ENCODE measurements around the gene PLD3.
"Not testable (repeated sequence)": the region's sequence is repeated elsewhere in the genome, so short reads cannot be mapped to it uniquely, and the experiment has no call there.

The PLD3 gene

GRCh38 chr19:40333083-40333482, 15.4 kb upstream of the PLD3 start:
- not testable (repeated sequence) for DNase-seq

- no peak for DNase-seq
Measured at GRCh38 chr19:40335101-40335500, 13.4 kb upstream of the PLD3 start.

- DNase-seq: no peak
Measured at GRCh38 chr19:40335855-40336600, 12.5 kb upstream of the PLD3 start.

GRCh38 chr19:40336601-40336900, 11.9 kb upstream of the PLD3 start:
- no peak for DNase-seq

GRCh38 chr19:40337107-40337506, 11.4 kb upstream of the PLD3 start:
- DNase-seq: no peak

- DNase-seq: no peak
Measured at GRCh38 chr19:40337594-40337993, 10.9 kb upstream of the PLD3 start.

- no peak for DNase-seq
Measured at GRCh38 chr19:40339018-40339728, 9.3 kb upstream of the PLD3 start.

- no peak for DNase-seq
Measured at GRCh38 chr19:40341601-40342482, 6.7 kb upstream of the PLD3 start.

GRCh38 chr19:40342644-40343311, 5.7 kb upstream of the PLD3 start:
- DNase-seq: no peak

- DNase-seq: no peak
Measured at GRCh38 chr19:40344422-40344821, 4.1 kb upstream of the PLD3 start.

- no peak for DNase-seq
Measured at GRCh38 chr19:40348961-40349507, 539 bp downstream of the PLD3 start.

GRCh38 chr19:40355975-40356680, 7.6 kb downstream of the PLD3 start:
- no peak for DNase-seq

- no peak for DNase-seq
Measured at GRCh38 chr19:40356681-40357595, 8.4 kb downstream of the PLD3 start.

GRCh38 chr19:40357640-40358039, 9.1 kb downstream of the PLD3 start:
- DNase-seq: no peak

GRCh38 chr19:40358773-40359172, 10.3 kb downstream of the PLD3 start:
- DNase-seq: no peak

GRCh38 chr19:40360020-40360707, 11.7 kb downstream of the PLD3 start:
- no peak for DNase-seq

GRCh38 chr19:40360708-40361241, 12.3 kb downstream of the PLD3 start:
- no peak for DNase-seq

- DNase-seq: no peak
Measured at GRCh38 chr19:40362160-40362559, 13.7 kb downstream of the PLD3 start.

- DNase-seq: no peak
Measured at GRCh38 chr19:40363069-40363468, 14.6 kb downstream of the PLD3 start.

GRCh38 chr19:40365010-40365409, 16.5 kb downstream of the PLD3 start:
- no peak for DNase-seq
